ENCODE measurements around the gene JAKMIP3.
A peak's percentile ranks its signal among the peaks of the same experiment; 100 is the strongest.

JAKMIP3 gene

GRCh38 chr10:132022241-132022640 is 43.5 kb upstream of the JAKMIP3 start:
- TF ChIP-seq, protein P1, sequence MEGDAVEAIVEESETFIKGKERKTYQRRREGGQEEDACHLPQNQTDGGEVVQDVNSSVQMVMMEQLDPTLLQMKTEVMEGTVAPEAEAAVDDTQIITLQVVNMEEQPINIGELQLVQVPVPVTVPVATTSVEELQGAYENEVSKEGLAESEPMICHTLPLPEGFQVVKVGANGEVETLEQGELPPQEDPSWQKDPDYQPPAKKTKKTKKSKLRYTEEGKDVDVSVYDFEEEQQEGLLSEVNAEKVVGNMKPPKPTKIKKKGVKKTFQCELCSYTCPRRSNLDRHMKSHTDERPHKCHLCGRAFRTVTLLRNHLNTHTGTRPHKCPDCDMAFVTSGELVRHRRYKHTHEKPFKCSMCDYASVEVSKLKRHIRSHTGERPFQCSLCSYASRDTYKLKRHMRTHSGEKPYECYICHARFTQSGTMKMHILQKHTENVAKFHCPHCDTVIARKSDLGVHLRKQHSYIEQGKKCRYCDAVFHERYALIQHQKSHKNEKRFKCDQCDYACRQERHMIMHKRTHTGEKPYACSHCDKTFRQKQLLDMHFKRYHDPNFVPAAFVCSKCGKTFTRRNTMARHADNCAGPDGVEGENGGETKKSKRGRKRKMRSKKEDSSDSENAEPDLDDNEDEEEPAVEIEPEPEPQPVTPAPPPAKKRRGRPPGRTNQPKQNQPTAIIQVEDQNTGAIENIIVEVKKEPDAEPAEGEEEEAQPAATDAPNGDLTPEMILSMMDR (IDR thresholded peaks at IDR 0.05; ENCODE audit: low read length, missing control alignments): no peak
- no peak for DNase-seq (ENCODE audit: low read depth)
- no peak overlapping the region for H3K4me3 ChIP-seq (replicated peaks; ENCODE audit: low read depth, low read length)

DNA sequence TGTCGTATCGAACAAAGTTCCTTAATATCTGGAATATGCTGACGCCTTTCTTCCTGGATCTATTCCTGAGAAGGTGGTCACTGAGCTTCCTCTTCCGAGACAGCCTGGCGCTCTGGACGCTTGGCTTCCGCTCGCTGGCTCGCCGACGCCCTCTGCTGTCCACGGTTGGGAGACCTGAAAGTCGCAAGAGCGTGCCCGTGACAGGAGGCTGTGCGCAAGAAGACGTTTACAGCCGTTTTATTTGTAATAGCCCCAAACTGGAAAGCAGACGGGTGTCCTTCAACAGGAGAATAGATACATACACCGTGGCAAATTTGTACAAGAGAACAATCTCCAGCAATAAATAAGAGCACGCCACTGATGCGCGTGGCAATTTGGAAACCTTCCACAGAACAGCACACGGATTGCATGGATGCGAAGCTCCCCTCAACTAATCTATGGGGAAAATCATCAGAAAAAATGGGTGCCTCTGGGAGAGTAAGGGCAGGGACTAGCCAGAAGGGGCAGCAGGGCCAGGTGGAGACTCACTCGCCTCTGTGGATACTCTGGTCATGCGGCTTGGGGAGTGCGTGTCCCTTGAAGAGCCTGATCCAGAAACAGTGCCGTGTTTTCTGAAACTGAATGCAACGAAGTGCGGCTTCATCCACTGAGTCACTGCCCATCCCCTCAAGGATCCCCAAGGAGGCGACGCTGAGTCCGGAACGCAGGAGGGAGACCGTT is 42.5 kb upstream of the JAKMIP3 start:
- TF ChIP-seq, protein P1 (IDR thresholded peaks at IDR 0.05; ENCODE audit: low read length, missing control alignments): peak; percentile 95
- H3K4me3 ChIP-seq (replicated peaks; ENCODE audit: low read depth, low read length): peak overlapping the region; percentile 27
- DNase-seq (ENCODE audit: low read depth): peak; percentile 82

GRCh38 chr10:132027423-132027983 is 38.2 kb upstream of the JAKMIP3 start:
- no peak overlapping the region for H3K4me3 ChIP-seq (replicated peaks; ENCODE audit: low read depth, low read length)
- DNase-seq (ENCODE audit: low read depth): no peak
- TF ChIP-seq, protein P1 (IDR thresholded peaks at IDR 0.05; ENCODE audit: low read length, missing control alignments): no peak

DNA sequence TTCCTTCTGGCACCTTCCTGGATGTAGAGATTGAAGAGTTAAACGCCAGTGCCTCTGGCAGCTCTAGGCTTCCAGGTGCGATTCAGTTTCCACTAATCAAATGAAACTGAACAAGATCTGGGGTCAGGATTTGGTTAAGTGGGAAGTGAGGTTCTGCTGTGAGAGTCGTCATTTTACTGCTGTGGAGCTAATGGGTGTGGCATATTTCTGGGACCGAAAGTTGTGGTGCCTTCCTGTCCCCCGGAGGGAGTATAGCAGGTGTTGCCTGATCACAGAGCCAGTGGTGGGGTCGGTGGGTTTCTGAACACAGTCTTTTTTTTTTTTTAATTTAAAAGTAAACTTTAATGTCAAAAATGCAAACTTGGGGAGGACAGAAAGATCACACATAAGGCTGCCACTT is 37.0 kb upstream of the JAKMIP3 start:
- TF ChIP-seq, protein P1 (IDR thresholded peaks at IDR 0.05; ENCODE audit: low read length, missing control alignments): no peak
- H3K4me3 ChIP-seq (replicated peaks; ENCODE audit: low read depth, low read length): no peak overlapping the region
- no peak for DNase-seq (ENCODE audit: low read depth)

GRCh38 chr10:132030898-132031463 is 34.8 kb upstream of the JAKMIP3 start:
- TF ChIP-seq, protein P1 (IDR thresholded peaks at IDR 0.05; ENCODE audit: low read length, missing control alignments): no peak
- no peak for DNase-seq (ENCODE audit: low read depth)
- no peak overlapping the region for H3K4me3 ChIP-seq (replicated peaks; ENCODE audit: low read depth, low read length)

GRCh38 chr10:132033632-132034031 is 32.1 kb upstream of the JAKMIP3 start:
- H3K4me3 ChIP-seq (replicated peaks; ENCODE audit: low read depth, low read length): no peak overlapping the region
- no peak for DNase-seq (ENCODE audit: low read depth)
- TF ChIP-seq, protein P1 (IDR thresholded peaks at IDR 0.05; ENCODE audit: low read length, missing control alignments): no peak
